SW 1271 (cell line): ENCODE results near the gene NSMF.

ENCODE experiments used
- DNase-seq, 2 experiments: peaks; one replicate each; lab custom pipeline; 2025; lab: John Stamatoyannopoulos, UW

Gene NSMF

GRCh38 chr9:137492464-137493363, 33.6 kb upstream of the NSMF start:
- no peak for DNase-seq

GRCh38 chr9:137491735-137492432, 32.8 kb upstream of the NSMF start:
- DNase-seq: no peak

- no peak for DNase-seq
Measured at GRCh38 chr9:137490532-137491186, 31.5 kb upstream of the NSMF start.

GRCh38 chr9:137488906-137489305, 29.8 kb upstream of the NSMF start:
- DNase-seq: no peak

GRCh38 chr9:137488327-137488653, 29.2 kb upstream of the NSMF start:
- no peak for DNase-seq

- DNase-seq: no peak
Measured at GRCh38 chr9:137487454-137488326, 28.6 kb upstream of the NSMF start.

GRCh38 chr9:137486545-137487453, 27.7 kb upstream of the NSMF start:
- DNase-seq: no peak

GRCh38 chr9:137486141-137486490, 27.0 kb upstream of the NSMF start:
- no peak for DNase-seq

GRCh38 chr9:137485343-137486140, 26.4 kb upstream of the NSMF start:
- DNase-seq: no peak

GRCh38 chr9:137484551-137485315, 25.6 kb upstream of the NSMF start:
- DNase-seq: no peak

GRCh38 chr9:137482094-137482781, 23.1 kb upstream of the NSMF start:
- no peak for DNase-seq

- DNase-seq: no peak
Measured at GRCh38 chr9:137480686-137481683, 21.9 kb upstream of the NSMF start.

- DNase-seq: no peak
Measured at GRCh38 chr9:137479892-137480685, 21.0 kb upstream of the NSMF start.

- DNase-seq: no peak
Measured at GRCh38 chr9:137478962-137479861, 20.1 kb upstream of the NSMF start.

- no peak for DNase-seq
Measured at GRCh38 chr9:137478613-137478961, 19.5 kb upstream of the NSMF start.
